Neuron (in vitro differentiated cells): ENCODE measurements around the gene SMIM20.

Source experiments
- H2AFZ ChIP-seq: one replicate; pipeline ENCODE4 v1.6.1; 2013; ENCODE audit warnings: low read depth, mild to moderate bottlenecking, inconsistent platforms, low read length, moderate library complexity
- H3K27me3 ChIP-seq: one replicate; pipeline ENCODE4 v1.6.1; 2013; ENCODE audit warnings: low read length; ENCODE audit not compliant: insufficient read depth
- H3K36me3 ChIP-seq: one replicate; pipeline ENCODE4 v1.6.1; 2013; ENCODE audit warnings: low read length; ENCODE audit not compliant: insufficient read depth
- H3K4me1 ChIP-seq: one replicate; pipeline ENCODE4 v1.6.1; 2013; ENCODE audit warnings: low read length; ENCODE audit not compliant: insufficient read depth
- H3K4me3 ChIP-seq: 2 replicates; pipeline ENCODE4 v1.5.1; 2013; ENCODE audit warnings: mild to moderate bottlenecking, low read length, moderate library complexity
- H3K9me3 ChIP-seq: one replicate; pipeline ENCODE4 v1.6.1; 2013; ENCODE audit warnings: low read length

SMIM20 gene

DNA sequence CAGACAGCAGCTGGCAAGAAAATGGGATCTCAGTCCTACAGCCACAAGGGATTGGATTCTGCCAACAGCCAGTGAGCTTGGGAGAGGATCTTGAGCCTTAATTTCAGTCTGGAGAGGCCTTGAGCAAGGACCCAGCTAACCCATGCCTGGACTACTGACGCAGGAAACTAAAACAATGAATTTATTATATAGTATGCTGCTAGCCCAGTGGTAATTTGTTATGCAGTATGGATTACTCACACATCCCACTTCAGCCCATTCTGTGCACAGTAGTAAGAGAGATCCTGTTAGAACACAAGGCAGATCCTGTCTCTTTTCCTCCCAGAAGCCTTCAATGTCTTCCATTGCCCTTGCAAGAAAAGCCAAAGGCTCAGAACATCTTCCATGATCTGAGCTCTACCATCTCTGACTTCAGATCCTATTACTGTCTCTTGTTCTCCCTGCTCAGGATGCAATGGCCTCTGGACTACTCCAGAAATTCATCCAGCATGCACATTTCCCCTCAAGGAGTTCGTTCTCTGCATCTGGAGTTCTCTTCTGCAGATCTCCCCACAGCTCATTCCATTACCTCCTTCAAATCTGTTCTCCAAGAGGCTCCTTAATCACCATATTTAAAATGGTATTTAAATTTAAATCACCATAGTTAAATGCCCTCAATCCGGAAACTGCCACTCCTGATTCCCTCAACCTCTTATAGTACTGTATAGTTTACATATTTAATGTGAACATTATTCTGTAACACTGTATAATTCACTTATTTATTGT lies 27.6 kb downstream of the SMIM20 start:
- H3K9me3 ChIP-seq, result no peaks in the 10 kb centered on the region
- H3K4me1 ChIP-seq, result no peaks in the 10 kb centered on the region
- H2AFZ ChIP-seq, result no peak overlapping the region
- no peaks in the 10 kb centered on the region for H3K27me3 ChIP-seq
- no peak overlapping the region for H3K4me3 ChIP-seq
- H3K36me3 ChIP-seq, result no peaks in the 10 kb centered on the region

DNA sequence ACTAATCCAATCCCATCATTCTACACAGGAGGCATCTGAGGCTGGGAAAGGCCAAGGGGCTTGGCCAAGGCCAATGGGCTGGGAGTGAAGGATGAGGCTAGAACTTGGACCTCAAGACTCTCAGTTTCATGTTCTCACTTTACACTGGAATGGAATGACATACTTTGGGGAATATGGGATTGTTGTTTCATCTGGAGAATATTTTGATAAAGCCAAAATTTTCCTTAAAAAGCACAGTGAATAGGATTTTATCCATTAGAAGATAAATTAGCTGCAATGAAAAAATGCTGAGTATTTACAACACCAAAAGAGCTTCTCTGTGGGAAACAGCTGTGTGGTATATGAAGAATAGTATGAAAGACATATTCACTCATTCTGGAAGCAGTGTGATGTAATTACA lies 29.3 kb downstream of the SMIM20 start:
- H2AFZ ChIP-seq, result no peak overlapping the region
- no peak overlapping the region for H3K4me3 ChIP-seq
- no peaks in the 10 kb centered on the region for H3K4me1 ChIP-seq
- no peaks in the 10 kb centered on the region for H3K36me3 ChIP-seq
- H3K9me3 ChIP-seq, result no peaks in the 10 kb centered on the region
- H3K27me3 ChIP-seq, result no peaks in the 10 kb centered on the region

DNA sequence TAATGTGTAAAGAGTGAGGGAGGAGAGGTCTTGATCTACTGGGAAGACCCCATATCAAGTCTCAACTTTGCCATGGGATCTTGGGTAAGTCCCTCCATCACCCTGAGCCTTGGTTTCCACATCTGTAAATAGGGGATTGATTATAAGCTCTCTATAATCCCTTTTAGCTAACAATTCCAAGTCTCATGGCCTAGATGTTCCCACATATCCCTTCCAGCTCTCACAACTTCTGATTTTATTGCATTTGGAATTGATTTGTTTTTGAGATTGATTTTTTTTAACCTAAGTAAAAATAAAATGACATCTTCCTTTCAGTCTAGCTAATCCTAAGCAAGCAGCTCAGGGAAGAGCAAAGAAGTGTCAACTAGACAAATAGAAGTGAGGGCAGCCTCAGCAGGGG lies 29.8 kb downstream of the SMIM20 start:
- no peak overlapping the region for H2AFZ ChIP-seq
- H3K36me3 ChIP-seq, result no peaks in the 10 kb centered on the region
- H3K9me3 ChIP-seq, result no peaks in the 10 kb centered on the region
- no peaks in the 10 kb centered on the region for H3K27me3 ChIP-seq
- H3K4me3 ChIP-seq, result no peak overlapping the region
- H3K4me1 ChIP-seq, result peaks cover under 1% of the 10 kb centered on the region

DNA sequence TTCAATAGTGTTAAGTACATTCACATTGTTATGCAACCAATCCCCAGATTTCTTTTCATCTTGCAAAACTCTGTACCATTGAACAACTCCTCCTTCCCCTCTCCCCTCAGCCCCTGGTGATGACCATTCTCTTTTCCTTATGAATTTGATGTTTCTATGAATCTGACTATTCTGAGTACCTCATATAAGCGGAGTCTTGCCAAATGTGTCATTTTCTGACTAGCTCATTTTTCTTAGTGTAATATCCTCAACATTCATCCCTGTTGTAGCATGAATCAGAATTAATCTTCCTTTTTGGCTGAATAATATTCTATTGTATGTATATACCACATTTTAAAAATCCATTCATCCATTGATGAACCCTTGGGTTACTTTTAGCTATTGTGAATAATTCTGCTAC lies 34.0 kb downstream of the SMIM20 start:
- Histone ChIP-seq H3K4me1 (peaks cover 21% of the 10 kb centered on the region), H2AFZ (no peak overlapping the region), H3K36me3 (no peaks in the 10 kb centered on the region), H3K4me3 (no peak overlapping the region), H3K9me3 (no peaks in the 10 kb centered on the region), H3K27me3 (no peaks in the 10 kb centered on the region)

DNA sequence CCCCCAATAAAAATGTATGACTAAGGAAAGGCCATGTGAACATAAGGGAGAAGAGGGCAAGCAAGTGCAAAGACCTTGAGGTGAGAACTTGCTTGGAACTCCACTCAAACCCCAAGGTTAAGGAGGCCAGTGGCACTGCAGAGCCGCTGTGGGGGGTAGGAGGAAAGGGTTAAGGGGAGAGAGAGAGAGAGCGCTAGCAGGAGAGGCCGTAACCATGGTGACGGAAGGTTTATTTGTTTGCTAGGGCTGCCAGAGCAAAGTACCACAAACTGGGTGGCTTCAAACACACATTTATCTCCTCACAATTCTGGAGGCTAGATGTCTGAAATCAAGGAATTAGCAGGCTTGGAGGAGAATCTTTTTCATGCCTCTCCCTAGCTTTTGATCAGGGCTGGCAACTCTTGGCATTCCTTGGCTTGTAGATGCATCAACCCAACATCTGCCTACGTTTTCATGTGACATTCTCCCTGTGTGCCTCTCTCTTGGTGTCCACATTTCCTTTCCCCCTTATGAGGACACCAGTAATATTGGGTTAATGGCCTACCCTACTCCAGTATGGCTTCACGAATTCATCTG lies 35.2 kb downstream of the SMIM20 start:
- no peaks in the 10 kb centered on the region for H3K36me3 ChIP-seq
- no peak overlapping the region for H3K4me3 ChIP-seq
- H3K27me3 ChIP-seq, result no peaks in the 10 kb centered on the region
- H2AFZ ChIP-seq, result no peak overlapping the region
- H3K9me3 ChIP-seq, result no peaks in the 10 kb centered on the region
- H3K4me1 ChIP-seq, result peaks cover 21% of the 10 kb centered on the region

DNA sequence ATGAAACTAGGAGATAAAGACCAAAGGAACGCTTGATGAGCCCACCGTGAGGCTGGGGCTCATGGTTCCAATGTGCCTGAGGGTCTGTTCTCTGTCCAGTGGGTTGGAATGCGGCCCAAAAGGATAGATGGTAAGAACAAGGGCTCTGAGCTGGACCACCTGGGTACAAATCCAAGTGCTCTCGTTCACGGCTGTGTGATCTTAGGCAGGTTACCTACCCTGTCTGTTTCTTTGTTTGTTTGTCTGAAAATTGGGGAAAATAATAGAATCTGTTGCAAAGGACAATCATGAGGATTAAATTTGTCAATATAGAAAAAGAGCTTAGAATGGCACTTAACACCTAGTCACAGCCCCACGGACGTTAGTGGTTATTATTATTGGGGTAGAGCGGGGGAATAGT lies 36.0 kb downstream of the SMIM20 start:
- Histone ChIP-seq H2AFZ (no peak overlapping the region), H3K4me1 (peaks cover 21% of the 10 kb centered on the region), H3K9me3 (no peaks in the 10 kb centered on the region)

DNA sequence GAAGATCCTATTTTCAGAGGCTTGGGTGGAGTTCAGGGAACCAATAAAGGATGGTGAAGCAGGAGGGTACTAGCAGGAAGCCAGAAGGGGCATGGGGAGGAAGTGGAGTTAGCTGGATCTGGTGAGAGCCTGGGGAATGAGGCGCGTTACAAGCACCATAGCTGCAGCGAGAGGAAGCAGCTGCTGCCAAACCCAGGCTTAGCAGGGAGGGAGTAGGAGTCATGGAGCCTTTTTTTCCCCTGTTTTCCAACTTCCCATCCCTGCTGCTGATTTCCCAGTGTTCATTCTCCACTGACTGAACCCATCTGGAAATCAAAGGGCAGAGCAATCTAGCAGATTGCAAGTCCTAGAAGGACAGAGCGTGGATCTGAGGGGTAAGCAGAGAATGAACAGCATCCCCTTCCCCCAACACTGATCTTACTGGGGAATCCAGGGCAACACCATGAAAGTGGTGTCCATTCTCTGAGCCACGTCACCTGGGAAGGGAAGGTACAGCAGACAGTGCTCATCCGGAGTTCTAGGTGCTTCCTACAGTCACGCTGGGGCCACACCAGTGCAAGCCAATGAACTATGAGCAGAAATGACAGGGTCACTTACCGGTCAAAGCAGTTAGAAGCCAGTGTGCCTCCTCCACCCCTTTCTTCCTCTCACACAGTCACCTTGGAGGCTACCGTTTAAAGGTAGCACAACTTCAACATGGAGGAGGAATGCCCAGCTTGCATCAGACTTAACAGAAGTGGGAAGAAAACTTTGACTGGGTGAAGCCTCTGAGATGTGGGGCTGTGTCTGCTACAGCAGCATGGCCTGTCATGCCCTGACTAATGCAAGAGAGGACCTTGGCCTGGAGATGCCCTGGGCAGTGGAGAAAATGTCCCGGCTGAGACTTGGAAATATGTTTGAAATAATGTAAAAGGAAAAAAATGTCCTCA lies 36.7 kb downstream of the SMIM20 start:
- no peaks in the 10 kb centered on the region for H3K36me3 ChIP-seq
- H3K4me1 ChIP-seq, result peaks cover 21% of the 10 kb centered on the region
- H2AFZ ChIP-seq, result no peak overlapping the region
- no peak overlapping the region for H3K4me3 ChIP-seq
- H3K27me3 ChIP-seq, result peaks cover 4% of the 10 kb centered on the region
- no peaks in the 10 kb centered on the region for H3K9me3 ChIP-seq

More for the DNA sequence above, 36.0 kb downstream of the SMIM20 start:
- H3K36me3 ChIP-seq, result no peaks in the 10 kb centered on the region
- peaks cover 4% of the 10 kb centered on the region for H3K27me3 ChIP-seq
- no peak overlapping the region for H3K4me3 ChIP-seq

DNA sequence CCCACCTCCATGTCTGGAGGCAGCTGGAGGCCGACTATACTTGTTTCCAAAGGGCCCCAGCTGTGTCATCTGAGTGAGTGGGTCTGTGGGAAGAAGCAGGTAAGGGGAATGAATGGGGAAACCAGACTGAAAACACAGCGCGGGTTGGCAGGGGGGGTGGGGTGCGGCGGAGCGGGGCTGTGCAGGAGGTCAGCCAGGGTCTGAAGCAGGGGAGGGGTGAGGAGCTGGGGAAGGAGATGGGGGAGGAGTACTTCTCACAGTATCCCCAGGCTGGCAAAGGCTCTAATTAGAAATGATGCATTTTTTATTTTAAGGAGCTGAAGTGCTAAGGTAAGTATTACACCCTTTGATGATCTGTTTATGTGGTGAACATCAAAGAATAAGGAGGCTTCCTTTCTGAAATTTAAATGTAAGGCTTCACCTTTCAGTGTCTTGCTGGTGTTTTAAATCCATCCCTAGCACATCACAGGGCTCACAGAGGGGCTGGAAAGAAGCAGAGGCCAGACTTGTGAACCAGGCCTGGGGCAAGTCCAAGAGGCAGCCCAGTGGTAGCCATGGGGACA lies 37.5 kb downstream of the SMIM20 start:
- Histone ChIP-seq H3K4me3 (no peak overlapping the region), H3K4me1 (peaks cover 21% of the 10 kb centered on the region), H3K36me3 (no peaks in the 10 kb centered on the region), H2AFZ (no peak overlapping the region), H3K9me3 (no peaks in the 10 kb centered on the region), H3K27me3 (peaks cover 4% of the 10 kb centered on the region)

DNA sequence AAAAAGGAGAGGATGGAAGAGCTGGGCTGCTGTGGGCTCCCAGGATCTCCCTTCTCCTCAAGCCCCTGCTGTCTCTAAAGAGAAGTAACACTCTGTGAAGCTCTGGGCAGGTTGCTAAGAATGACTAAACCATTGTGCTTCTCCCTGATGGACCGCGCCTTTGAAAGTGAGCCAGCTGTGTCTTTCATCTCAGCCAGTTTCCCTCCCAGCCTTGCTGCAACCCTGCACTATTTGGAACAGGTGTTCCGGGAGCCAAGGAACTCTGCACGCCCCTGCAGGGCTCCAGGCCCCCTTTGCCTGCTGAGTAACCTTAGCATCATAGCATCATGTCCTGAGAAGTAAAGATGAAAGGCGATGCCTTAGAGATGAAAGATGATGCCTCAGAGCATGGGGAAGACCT lies 39.7 kb downstream of the SMIM20 start:
- peaks cover 4% of the 10 kb centered on the region for H3K27me3 ChIP-seq
- no peaks in the 10 kb centered on the region for H3K9me3 ChIP-seq
- H3K4me1 ChIP-seq, result peaks cover 21% of the 10 kb centered on the region

DNA sequence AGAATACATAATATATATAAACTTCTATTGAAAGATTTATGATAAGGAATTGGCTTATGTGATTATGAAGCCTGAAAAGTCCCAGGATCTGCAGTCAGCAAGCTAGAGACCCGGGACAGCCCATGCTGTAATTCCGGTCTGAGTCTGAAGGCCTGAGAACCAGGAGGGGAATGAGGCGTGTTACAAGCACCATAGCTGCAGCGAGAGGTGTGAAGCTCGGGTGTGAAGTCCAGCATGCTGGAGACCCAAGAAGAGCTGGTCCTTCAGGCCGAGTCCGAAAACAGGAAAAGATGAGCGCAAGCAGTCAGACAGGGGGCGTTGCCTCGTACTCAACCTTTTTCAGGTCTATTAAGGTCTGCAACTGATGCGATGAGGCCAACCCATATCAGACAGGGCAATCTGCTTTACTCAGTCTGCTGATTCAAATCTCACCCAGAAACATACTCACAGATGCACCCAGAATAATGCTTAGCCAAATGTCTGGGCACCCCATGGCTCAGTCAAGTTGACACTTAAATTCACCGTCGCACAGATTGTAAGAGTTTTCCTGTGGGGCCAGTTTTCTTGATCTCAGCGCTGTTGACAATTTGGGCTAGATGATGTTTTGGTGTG lies 40.4 kb downstream of the SMIM20 start:
- Histone ChIP-seq H3K36me3 (no peaks in the 10 kb centered on the region), H2AFZ (no peak overlapping the region), H3K9me3 (no peaks in the 10 kb centered on the region), H3K4me1 (peaks cover 15% of the 10 kb centered on the region), H3K27me3 (peaks cover 4% of the 10 kb centered on the region), H3K4me3 (no peak overlapping the region)

More for the DNA sequence above, 39.7 kb downstream of the SMIM20 start:
- H3K36me3 ChIP-seq, result no peaks in the 10 kb centered on the region
- no peak overlapping the region for H2AFZ ChIP-seq
- H3K4me3 ChIP-seq, result no peak overlapping the region

DNA sequence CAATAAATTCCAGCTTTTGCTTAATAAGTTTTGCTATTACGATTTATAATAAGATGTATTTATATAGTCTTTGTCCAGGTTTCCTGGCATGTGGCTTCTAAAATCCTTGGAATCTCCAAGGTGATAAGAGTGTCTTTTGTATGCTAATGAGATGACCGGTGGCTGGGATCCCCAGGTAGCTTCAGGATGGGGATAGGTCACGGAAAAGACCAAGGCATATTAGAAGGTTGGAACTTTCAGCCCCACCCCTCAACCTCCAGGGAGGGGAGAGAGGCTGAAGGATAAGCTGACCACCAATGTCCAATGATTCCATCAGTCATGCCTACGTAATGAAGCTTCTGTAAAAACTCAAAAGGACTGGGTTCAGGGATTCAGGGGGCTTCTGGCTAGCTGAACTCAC lies 41.7 kb downstream of the SMIM20 start:
- Histone ChIP-seq H3K36me3 (no peaks in the 10 kb centered on the region), H2AFZ (no peak overlapping the region), H3K4me1 (peaks cover 12% of the 10 kb centered on the region), H3K27me3 (peaks cover 4% of the 10 kb centered on the region), H3K4me3 (no peak overlapping the region), H3K9me3 (no peaks in the 10 kb centered on the region)

DNA sequence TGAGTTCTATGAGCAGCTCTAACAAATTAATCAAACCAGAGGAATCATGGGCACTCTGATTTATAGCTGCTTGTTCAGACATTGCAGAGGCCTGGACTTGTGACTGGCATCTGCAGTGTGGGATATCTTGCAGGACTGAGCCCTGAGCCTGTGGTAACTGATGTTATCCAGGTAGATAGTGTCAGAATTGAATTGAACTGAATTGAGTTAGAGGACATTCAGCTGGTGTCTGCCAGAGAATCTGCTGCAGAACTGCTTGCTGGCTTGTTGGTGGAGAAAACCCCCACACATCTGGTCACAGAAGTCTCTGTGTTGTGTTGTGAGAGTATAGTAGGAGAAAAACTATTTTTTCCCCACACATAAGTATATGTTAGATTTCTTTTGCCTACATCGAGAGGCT lies 42.2 kb downstream of the SMIM20 start:
- Histone ChIP-seq H3K27me3 (peaks cover 4% of the 10 kb centered on the region), H3K4me3 (no peak overlapping the region), H3K36me3 (no peaks in the 10 kb centered on the region), H3K9me3 (no peaks in the 10 kb centered on the region), H3K4me1 (peaks cover 8% of the 10 kb centered on the region), H2AFZ (no peak overlapping the region)
